Activated CD8-positive, alpha-beta memory T cell treated with anti-CD3 and anti-CD28 coated beads for 24 hours (primary cell): ENCODE results near the gene PTPRN2.
"Not testable (repeated sequence)": the region's sequence is repeated elsewhere in the genome, so short reads cannot be mapped to it uniquely, and the experiment has no call there.

Experiments used
- DNase-seq: peaks from one replicate; pipeline ENCODE4 v3.0.0-alpha.2; 2020

PTPRN2 gene

GRCh38 chr7:157745721-157746709 is 841.6 kb downstream of the PTPRN2 start:
- no peak for DNase-seq

DNA sequence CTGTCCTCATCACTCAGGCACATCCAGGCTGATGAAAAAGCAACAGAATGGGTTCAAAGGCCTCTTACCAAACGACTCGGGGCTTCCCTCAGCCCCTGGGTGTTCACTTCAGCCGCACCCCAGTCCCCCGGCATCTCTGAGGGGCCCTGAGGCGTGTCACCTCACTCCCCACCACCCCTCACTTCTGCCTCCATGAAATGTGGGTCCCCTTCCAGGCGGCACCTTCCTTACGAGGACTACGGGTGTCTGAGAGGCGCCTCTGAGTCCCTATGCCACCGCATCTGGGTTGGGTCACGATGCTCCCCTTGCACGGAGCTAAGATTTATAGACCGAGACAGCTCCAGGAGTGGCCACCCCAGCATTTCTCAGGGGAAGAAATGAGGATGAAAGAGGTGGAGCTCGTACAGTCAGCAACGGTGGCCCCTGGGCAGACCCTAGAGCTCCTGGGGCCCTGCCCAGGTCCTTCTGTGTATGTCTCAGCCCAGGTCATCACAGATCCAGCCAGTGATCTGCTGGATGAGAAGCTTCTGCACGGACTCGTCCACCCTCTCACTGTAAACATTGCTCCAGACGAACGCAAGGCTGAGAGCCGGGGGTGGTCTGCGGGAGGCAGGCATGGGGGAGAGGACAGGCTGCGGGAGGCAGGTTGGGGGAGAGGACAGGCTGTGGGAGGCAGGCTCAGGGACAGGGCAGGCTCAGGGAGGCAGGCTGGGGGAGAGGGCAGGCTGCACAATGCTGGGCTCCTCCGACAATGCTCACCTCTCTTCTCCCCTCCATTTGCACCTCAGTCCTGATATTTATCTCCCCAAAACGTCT is 842.6 kb downstream of the PTPRN2 start:
- DNase-seq = no peak

DNA sequence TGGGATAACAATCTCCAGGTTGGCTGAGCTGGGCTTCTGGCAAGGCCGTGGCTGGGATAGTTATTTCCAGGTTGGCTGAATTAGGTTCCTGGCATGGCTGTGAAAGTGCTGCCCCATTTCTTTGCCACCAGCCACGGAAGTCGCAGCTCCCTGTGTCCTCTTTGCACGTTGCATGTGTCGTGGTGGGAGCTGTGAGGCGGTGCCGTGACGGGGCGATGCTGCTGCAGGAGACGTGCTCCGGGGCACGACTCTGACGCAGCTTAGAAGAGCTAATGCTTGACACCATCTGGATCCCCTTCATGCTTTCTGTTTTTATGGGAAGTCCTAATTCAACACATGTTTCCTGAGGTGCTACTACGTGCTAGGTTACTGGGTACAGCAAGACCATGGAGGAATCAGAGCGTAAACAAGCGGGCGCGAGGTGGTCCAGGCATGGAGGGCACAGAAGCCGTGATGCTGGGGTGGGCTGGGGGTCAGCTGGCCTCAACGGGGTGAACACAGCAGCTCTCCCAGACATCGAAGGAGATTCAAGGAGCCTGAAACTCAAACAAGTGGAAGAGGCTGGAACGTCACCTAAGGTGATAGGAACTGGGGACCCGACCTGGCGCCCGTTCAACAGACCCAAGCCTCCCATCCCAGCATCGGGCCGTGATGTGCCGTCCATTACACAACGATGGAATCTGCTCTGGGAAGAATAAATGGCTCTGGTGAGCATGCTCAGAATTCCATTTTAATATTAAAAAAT is 843.7 kb downstream of the PTPRN2 start:
- no peak for DNase-seq

DNA sequence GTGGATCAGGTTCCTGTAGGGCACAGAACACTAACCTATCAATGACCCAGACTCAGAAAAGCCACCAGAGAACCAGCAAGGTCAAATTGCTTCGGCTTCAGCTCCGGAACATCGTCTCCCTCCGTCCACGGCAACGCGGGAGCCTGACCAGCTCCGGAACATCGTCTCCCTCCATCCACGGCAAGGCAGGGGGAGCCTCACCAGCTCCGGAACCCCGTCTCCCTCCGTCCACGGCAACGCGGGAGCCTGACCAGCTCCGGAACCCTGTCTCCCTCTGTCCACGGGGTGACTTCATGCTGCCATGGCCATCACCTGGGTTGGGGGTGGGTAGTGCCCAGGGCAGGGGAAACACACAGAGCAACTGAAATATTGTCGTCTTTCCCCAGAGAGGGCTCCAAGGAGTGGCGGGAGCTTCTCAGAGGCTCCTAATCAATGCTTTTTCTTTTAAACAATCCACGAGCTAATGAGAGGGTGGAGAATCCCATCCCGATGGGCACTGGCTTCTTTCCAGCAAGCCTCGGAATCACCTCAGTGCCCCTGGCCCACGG is 847.3 kb downstream of the PTPRN2 start:
- DNase-seq = no peak

DNA sequence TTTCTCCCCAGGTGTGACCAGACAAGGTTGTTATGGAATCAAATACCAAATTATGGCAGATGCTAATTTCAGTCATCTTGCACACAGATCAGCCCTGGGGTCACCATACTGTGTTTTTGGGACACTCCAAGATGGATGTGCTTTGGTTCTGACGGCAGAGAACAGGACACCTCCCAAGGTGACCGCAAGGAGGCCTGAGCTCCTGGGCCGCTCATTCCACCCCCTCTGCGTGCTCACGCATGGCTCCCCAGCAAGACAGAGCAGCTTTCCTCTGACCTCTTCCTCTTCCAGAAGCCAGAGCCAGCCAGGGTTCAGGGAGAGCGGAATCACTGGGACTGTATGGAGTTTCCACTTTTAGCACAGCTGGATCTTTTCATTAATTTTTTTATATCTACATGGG is 848.0 kb downstream of the PTPRN2 start:
- DNase-seq = no peak

DNA sequence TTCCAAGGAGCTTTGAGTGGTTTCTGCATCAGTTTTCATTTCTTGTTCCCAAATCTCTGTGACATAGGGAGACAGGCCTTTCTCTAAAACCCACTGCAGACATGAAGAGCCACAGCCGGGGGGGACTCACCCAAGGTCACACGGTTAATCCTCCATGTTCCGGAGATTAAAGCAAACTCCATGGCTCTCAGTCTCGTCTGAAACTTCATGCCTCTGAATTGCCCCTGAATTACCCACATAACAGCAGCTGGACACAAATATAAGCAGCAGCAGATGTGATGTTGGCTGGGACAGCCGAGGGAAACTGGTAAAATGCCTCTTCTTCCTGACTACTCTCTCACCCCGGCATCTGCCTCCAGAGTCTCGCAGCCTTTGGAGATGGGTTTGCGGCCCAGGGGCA is 848.6 kb downstream of the PTPRN2 start:
- DNase-seq = no peak

GRCh38 chr7:157738066-157738460 is 849.6 kb downstream of the PTPRN2 start:
- DNase-seq = no peak

DNA sequence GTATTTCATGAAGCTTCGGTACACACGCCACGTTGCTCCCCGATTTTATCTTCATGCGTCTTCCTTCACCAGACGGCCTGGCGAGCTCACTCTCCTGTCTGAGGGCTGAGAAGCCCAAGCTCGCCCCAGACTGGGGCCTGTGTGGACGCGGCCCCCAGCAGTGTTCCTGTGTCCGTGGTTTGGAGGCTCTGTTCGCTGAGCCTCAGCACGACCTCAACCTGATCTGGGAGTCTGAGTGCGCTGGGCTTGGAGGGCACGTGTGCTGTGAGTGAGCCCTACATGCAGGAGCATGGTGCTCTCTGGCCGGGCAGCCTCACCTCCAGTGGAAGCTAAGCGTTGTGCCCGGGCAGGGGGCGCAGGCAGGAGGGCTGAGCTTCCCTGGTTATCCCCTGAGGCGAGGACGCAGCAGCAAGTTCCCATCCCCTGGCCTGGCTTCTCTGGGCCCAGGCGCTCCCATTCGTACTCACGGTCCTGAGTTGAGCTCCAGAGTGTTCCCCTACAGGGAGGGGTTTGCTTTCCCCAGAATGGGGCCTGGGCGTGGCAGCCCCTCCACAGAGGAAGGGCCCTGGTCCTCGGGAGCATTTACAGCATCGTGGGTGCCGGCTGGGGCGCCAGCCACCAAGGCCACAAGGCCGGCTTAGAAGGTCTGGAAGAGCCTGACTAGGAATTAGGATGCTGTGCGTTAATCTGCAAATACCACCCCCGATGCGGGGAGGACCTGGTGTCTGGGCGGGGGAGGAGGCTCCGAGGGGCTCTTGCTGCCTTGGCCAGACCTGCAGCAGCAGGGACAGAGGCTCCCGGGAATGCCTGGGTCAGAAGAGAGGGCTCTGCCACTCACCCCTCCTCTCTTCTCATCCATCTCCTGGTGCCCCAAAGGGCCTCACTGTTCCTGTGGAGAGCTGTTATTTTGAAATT is 850.2 kb downstream of the PTPRN2 start:
- DNase-seq = no peak

DNA sequence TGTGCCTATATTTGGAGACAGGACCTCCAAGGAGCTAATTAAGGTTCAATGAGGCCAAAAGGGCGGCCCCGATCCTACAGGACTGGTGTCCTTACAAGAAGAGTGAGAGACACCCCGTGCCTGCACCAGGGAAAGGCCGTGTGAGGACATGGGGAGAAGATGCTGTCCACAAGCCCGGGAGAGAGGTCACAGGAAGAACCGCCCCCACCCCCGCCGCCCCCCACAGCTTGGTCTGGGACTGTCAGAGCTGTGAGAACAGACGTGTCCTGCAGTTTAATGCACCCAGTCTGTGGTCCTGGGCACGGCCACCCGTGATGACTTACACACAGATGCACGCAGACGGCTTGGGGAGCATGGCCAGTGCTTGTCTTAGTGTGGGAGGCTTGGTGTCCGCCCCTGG is 851.3 kb downstream of the PTPRN2 start:
- DNase-seq = no peak

- no peak for DNase-seq
These were observed 851.8 kb downstream of the PTPRN2 start for GRCh38 chr7:157735826-157736225.

DNA sequence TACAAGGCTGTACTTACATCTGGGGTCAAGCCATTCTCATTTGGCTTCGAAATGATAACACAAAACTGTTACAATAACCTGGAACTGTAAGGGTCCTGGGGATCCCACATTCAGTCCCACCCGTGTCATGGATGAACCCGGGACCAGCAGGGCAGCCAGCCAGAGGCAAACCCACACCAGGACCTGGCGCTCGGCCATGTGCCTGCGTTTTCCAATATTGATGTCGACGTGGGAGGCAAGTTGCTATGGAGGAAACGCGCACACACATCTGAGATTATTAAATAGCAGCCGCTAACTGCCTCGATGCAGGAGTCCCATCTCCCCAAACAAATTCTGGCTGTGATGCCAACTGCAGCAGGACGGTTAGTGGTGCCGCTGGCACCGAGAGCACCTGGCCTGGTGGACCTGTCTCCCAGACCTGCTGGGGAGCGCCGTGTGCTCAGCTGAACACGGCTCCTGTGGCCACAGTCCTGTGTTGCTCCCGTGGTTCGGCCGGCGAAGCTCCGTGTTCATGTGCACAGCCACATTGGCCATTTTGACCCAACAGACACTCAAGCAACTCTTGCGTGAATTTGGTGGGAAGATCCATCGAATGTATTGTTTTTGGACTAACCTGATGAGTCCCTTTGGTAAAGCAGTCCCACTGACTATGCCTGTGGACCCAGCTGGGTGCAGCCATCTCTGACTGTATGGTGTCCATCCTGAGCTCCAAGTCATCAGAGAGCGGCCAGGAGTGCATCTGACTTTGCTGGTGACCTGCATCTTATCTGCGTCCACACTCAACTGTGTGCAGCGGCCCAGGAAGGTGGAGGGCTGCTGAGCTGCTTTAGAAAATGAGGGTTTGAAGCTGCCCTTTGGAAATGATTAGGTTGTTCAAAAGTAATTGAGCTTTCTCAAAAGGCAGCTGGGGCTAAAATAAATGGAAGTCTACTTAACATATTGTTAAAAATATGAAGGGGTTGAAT is 852.7 kb downstream of the PTPRN2 start:
- DNase-seq = no peak

DNA sequence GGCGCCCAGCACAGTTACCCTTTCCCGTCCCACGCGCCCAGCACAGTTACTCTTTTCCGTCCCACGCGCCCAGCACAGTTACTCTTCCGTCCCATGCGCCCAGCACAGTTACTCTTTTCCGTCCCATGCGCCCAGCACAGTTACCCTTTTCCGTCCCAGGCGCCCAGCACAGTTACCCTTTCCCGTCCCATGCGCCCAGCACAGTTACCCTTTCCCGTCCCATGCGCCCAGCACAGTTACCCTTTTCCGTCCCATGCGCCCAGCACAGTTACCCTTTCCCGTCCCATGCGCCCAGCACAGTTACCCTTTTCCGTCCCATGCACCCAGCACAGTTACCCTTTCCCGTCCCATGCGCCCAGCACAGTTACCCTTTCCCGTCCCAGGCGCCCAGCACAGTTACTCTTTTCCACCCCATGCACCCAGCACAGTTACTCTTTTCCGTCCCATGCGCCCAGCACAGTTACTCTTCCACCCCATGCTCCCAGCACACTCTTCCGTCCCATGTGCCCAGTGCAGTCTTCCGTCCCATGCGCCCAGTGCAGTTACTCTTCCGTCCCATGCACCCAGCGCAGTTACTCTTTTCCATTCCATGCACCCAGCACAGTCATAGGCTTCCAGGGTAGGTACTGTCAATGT is 853.7 kb downstream of the PTPRN2 start:
- DNase-seq = not testable (repeated sequence)

GRCh38 chr7:157731126-157731525 is 856.5 kb downstream of the PTPRN2 start:
- DNase-seq = no peak

DNA sequence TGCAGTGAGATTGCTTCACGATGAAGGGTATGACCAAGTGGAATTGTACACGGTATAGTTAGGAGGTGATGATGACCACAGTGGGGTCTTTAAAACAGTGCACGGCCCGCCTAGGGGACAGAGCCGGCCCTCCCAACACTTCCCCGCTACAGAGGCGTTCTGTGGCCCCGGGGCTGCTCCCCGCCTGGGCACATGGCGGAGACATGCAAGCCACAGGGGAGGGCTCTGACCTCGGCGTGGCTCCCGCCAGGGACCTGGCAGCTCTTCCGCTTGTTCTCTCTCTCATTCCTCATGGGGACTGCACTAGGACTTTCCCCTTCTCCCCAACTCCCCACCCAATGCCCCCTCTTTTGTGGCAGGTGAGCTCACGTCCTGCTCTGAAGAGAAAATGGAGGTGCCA is 857.0 kb downstream of the PTPRN2 start:
- DNase-seq = no peak

GRCh38 chr7:157729566-157729965 is 858.1 kb downstream of the PTPRN2 start:
- DNase-seq = no peak

- DNase-seq = no peak
These were observed 859.5 kb downstream of the PTPRN2 start for GRCh38 chr7:157727964-157728615.

- DNase-seq = no peak
These were observed 860.9 kb downstream of the PTPRN2 start for GRCh38 chr7:157726764-157727163.

DNA sequence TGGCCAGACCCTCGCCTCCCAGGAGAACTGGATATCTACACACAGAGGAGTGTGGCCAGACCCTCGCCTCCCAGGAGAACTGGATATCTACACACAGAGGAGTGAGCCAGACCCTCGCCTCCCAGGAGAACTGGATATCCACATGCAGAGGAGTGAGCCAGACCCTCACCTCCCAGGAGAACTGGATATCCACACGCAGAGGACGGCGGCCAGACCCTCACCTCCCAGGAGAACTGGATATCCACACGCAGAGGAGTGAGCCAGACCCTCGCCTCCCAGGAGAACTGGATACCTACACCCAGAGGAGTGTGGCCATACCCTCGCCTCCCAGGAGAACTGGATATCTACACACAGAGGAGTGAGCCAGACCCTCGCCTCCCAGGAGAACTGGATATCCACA is 862.3 kb downstream of the PTPRN2 start:
- not testable (repeated sequence) for DNase-seq

DNA sequence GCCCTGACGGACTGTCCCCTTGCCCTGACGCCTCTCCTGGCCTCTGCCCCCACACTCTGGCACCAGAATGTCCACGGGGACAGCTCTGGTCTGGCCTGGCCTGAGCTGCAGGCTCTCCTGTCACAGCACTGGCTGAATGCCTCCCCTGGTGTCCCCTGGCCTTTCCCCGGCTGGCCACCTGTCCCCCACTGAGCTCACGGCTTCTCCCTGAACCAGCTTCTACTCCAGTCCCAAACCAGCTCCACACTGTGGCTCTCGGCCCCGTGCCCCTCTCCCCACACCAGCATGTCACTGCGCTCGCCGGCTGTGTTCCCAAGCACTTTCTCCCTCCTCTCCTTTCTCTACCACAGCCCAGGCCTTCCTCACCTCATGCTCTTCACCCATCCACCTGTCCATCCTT is 864.4 kb downstream of the PTPRN2 start:
- DNase-seq = no peak
